GM21619 (cell line): Measurements from ENCODE around the gene YBX3.

Source experiments
- ATAC-seq: cut with Tn5 transposase; IDR thresholded peaks from one replicate; pipeline ENCODE4 v1.9.1; 2021; ENCODE audit not compliant: unreplicated experiment

Gene YBX3

DNA sequence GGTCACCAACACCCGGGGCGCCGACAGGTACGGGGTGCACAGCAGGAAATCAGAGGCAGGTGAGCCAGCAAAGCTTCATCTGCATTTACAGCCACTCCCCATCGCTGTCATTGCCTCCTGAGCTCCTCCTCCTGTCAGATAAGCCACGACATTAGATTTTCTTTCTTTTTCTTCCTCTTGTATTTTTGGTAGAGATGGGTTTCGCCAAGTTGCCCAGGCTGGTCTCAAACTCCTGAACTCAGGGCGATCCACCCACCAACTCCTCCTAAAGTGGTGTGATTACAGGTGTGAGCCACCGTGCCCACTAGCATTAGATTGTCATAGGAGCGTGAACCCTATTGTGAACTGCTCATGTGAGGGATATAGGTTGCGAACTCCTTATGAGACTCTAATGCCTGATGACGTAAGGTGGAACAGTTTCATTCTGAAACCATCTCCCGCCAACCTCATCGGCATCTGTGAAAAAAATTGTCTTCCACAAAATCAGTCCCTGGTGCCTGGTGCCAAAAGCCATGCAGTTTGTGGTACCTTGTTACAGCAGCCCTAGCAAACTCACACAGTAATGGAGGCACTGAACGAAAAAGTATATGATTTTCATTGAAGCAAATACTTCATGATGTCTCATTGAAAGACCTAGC, 50.8 kb downstream of the YBX3 start:
- no peak for ATAC-seq

DNA sequence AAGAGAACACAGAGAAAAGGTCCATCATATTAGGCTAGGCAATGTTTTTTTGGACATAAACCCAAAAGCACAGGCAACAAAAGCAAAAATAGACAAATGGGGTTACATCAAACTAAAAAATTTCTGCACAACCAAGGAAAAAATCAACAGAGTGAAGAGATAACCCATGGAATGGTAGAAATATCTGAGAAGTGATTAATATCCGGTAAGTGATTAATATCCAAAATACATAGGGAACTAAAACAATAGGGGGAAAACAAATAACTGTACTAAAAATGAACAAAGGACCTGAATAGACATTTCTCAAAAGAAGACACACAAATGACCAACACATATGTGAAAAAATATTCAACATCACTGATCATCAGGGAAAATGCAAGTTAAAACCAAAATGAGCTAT, 53.6 kb downstream of the YBX3 start:
- no peak for ATAC-seq

DNA sequence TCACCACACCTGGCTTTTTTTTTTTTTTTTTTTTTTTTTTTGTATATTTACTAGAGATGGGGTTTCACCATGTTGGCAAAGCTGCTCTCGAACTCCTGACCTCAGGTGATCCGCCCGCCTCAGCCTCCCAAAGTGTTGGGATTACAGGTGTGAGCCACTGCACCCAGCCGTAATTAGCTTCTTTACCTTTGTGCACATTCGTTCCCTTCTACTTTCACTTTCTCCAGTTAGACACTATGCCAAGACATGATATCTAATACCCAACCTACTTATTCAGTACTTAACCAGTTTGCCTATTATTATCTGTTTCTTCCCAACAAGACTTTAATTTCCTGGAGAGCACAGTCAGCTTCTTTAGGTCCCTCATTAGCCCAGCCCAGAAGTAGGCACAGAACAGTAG, 54.6 kb downstream of the YBX3 start:
- no peak for ATAC-seq

DNA sequence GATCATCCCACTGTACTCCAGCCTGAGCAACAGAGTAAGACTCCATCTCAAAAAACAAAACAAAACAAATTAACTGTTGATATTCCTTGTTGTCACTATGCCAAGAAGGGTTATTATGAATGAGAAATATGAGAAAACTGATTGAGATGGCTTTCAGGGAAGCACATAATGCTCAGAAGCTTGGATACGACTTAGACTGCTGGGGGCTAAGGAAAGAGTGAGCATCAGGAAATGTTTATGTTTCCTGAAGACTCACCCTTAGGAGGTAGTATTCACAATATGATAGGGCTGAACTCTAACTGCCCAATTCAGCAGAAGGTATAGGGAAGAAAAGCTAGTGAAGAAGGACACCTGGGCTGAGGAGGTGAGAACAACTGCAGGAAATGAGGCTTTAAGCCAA, 55.5 kb downstream of the YBX3 start:
- ATAC-seq: no peak

DNA sequence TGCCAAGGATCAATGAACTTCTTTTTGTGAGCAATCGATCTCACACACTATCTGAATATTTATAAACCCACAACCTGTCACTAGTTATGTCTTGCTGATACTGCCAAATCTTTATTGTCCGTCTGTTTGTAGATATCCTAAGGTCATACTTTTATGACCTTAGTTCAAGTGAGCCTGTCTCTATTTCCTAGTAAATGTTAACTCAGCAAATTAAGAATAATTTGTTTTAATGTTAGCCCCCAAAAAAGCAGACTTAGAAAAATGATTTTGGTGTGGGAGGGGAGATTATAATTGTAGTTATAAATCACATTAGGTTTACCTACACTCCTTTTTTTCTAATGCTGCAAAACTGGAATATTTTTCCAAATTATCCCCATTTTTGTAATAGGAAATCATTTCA, 58.6 kb downstream of the YBX3 start:
- no peak for ATAC-seq

DNA sequence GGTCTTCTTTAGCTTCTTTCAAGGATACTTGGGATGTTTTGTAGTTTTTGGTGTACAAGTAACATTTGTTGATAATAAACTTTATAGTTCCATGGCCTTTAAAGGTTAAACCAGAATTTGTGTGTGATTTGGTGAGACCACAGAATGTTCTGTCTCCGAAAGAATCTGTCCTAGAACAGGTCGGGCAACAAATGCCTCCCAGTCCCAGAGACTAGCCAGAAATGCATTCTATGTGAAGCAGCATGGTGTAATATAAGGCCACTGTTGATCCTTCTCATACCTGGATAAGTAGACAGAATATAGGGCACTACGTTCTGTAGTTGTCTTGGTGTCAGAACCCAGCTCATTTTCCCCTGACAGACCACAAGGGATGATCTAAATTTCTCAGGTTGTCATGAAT, 59.3 kb downstream of the YBX3 start:
- ATAC-seq: no peak

DNA sequence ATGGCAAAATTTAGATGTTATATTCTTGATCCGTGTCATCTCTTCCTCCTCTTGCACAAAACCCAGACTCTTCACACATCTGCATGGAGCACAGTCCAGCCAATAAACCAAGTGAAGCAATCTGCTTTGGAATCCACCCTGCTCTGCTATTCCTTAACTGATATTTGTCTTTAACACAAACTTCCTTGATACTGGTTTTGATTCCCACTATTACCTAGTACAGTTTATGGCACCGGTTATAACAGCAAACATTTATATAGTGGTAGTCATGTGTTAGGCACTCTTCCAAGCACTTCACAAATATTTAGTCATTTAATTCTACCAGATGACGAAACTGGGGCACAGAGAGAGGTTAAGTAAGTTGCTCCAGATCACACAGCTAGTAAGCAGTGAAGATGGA, 61.8 kb downstream of the YBX3 start:
- ATAC-seq: no peak

DNA sequence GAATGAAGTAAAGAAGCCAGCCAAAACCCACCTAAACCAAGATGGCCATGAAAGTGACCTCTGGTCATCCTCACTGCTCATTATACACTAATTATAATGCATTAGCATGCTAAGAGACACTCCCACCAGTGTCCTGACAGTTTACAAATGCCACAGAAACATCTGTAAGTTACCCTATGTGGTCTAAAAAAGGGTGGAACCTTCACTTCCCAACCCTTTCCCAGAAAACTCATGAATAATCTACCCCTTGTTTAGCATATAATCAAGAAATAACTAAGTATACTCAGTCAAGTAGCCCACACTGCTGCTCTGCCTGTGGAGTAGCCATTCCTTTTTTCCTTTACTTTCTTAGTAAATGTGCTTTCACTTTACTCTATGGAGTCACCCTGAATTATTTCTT, 69.1 kb downstream of the YBX3 start:
- ATAC-seq: no peak

DNA sequence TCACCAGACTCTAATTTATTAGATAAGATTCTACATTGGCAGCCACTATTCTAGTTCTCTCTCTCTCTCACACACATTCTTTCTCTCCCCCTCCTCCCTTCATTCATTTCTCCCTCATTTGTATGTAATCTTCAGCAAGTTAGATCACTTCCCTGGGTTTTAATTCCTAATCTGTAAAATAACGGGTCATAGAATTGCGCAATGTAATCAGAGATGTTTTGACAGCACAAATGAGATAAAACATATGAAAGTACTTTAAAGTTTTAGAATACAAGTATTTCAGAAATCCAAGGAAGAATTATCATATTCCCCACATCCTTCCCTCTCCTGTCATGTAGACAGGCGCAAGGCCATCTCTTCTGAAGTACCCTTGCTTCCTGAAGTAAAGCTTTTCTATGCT, 70.9 kb downstream of the YBX3 start:
- ATAC-seq: no peak
